Vagina (tissue), 1 donor: ENCODE results near the gene RTP5. TPM values are rescaled to one million over a fixed set of nuclear protein-coding genes. Genes with fewer than 3 reads are reported as not detected.

Source experiments
- total RNA-seq: library from RNA; depleted of rRNA; stranded (reverse); fragments of >200 nt; gene quantifications from one replicate; pipeline ENCODE4 v1.2.3, GENCODE V29; 2016

The RTP5 gene
- total RNA-seq, 1 donor from 2014 or later = not detected

Other genes starting within 250 kb of the RTP5 start
- 44.4 TPM for gene THAP4, start 232.6 kb upstream of the RTP5 start, total RNA-seq
- gene ATG4B, start 232.0 kb upstream of the RTP5 start, total RNA-seq = 104 TPM
- gene DTYMK, start 182.9 kb upstream of the RTP5 start, total RNA-seq = 14.7 TPM
- 41.5 TPM for gene ING5, start 167.7 kb upstream of the RTP5 start, total RNA-seq
- 21.1 TPM for gene D2HGDH, start 135.1 kb upstream of the RTP5 start, total RNA-seq
- 0.98 TPM for gene GAL3ST2, start 92.9 kb upstream of the RTP5 start, total RNA-seq
- not detected for gene NEU4, start 60.5 kb upstream of the RTP5 start, total RNA-seq
- 3.9 TPM for gene PDCD1, start 10.8 kb upstream of the RTP5 start, total RNA-seq